HuH-7 (cell line): ENCODE data around the gene IMMP2L.
"Not testable (repeated sequence)": the region's sequence is repeated elsewhere in the genome, so short reads cannot be mapped to it uniquely, and the experiment has no call there.

Source experiments
- DNase-seq: peaks from one replicate; pipeline ENCODE4 v3.0.0; 2011; ENCODE audit warnings: low spot score

Gene IMMP2L

DNA sequence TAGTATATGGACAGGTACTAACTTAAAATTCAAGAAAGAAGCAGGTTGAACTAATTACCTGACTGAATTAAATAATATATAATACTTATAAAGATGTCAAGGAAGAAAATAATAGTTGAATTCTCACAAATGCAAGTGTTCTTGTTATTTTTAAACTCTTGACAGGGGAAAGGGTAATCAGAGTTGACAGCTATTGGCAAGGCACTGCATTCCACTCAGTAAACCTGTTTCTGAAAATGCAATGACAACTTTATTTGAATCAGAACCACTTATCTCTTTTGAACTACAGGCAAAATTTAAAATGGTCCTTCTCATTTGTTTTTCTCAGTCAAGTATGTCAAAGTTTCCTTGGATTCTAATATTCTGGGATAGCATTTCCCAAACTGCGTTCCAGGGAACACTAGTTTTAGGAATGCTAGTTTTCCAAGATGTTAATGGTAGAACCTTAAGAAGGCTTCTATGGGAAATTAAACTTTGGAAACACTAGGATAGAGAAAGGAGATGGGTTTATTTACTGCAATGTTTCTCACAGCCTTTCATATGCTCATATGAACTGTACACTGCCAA is 575.1 kb downstream of the IMMP2L start:
- no peak for DNase-seq

DNA sequence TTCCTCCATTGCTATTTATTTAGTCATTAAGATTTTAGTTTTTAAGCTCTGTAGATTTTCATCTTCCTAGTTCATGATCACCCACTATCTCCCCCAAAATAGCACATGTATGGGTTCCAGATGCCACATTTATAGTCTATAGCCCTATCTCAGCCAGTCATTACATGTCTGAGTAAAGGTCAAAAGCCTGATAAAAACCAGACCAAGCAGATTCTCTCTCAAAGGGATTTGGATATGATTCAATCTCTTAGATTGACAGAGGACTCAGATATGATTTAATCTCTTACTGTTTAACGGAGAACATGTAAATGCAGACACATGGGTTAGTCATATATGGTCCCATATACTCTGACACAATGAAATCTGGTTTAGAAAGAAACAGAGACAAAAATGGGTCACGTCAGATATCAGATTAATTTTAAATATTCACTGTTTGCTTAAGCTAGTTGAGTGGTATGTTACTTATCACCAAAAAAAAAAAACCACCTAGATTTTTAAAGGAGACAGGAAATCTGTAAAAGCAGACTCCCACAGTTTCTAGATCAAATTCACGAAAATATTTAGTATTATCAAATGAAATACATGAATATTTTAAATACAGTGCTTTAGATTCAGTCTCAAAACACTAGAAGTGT is 578.4 kb downstream of the IMMP2L start:
- DNase-seq = no peak

DNA sequence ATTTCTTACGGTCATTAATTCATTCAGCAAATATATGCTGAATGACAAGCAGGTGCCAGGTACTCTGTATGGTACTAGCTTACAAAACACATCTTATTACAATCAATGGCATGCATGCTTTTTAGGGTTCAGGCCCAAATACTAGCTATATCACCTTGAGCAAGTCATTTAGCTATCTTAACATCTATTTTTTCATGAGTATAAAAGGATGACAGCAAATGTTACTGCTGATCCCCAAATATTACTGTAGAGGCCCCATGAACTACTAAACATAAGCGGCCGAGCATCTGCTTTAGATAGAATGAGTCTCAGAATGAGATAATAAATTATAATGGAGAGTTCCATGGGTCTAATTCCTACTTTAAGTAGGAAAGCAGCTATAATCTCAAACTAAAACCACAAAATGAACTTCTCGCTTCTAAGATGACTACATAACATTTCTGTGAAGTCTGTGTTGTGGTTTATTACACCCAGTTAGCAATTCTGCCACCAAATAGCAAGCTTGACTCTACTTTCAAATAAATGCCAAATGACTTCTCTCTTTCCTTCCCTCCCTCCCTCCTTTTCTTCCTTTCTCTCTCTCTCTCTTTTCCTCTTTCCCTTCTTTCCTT is 585.1 kb downstream of the IMMP2L start:
- DNase-seq = no peak

DNA sequence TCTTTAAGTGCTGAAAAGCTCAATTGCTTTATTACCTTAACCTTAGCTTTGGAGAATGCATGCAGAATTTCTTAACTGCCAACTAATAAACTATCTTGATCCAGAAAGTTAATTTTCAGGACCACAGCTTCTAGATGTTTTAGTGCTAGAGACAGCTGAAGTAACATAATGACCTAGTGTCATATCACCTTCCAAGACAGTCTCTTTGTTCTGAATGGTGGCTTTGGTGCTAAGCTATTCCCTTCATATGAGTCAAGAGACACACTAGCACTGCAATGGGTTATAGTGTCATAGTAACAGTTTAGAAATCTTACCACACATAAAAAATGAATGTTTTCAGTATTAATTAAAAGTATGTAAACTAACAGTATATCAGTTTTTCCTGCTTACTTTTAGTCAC is 586.8 kb downstream of the IMMP2L start:
- DNase-seq = no peak

DNA sequence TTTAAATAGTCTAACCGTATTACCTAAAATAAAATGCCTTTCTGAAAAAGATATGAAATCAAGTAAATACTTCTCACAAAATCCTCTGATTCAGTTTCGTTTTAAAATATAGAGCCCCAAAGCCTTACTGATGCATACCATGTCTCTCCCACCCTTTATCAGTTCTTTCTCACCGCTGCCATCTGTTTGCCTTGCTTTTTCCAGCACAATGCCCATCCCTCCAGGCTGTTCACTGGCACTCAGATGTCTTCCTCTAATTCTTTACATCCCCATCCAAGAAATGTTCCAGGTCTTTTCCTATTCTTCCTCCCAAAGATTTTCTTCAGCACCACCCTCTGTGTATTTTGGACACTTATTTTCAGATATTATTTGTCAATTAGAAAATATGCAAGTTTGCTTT is 587.9 kb downstream of the IMMP2L start:
- no peak for DNase-seq

DNA sequence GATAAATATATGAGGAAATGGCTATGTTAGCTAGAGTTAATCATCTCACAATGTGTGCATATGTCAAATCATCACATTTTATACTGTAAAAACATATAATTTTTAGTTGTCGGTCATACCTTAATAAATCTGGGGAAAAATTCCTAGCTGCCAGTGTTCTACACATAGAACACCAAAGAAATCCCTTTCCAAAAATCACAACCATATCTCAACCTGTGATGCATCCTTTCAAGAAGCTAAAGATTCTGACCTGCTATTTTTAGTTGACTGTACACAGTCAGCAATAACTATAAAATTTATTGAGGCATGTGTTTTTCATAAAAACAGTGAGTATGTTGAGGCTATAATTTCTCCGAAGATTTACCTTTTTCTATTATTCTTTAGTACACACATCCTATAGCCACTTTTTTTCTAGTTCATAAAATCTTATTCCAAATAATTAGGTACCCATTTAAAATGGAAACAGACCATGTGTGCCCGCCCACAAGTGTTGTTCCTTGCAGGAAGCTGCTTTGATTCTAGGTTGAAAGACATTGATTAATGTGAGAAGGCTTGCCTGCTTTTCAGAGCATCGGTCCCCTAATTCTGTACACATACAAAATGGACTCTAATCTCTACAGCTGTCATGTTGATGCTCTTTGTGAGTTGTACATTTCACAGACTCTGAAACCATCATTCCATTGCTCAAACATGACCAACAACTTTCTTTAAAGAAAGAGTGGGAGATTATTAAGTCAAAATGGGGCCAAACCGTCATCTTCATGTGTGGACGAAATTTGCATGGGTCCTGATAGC is 588.9 kb downstream of the IMMP2L start:
- no peak for DNase-seq

DNA sequence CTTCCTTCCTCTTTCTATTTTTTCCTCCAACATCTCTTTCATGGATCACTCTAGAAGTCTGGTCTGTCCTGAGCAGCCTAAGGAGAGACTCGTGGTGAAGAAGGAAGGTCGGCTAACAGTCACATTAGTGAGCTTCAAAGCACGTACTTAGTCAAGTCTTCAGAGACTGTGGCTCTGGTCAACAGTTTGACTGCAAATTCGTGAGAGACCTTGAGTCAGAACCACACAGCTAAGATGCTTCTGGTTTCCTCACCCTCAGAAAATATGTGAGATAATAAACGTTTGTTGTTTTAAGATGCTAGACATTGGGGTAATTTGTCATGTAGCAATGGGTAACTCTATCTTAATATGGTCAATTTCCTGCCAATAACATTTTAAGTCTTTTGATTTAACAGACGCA is 597.5 kb downstream of the IMMP2L start:
- DNase-seq = no peak

DNA sequence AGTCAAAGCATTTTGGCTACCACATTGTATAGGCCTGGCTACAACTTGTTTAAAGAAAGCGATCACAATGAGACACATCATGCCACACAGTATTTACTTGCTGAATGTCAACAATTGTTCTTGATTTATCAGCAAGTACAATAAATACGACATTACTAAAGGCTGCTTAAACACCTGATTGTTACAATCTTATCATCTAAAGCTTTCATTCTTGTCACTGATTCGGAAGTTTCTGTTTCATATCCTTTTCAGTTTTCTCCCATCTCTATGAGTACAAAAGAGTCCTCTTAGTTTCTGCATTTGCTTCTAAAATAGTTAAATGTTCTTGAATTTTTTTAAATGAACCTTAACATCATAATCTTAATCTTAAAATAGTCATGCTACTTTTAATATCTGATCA is 599.5 kb downstream of the IMMP2L start:
- DNase-seq = no peak

DNA sequence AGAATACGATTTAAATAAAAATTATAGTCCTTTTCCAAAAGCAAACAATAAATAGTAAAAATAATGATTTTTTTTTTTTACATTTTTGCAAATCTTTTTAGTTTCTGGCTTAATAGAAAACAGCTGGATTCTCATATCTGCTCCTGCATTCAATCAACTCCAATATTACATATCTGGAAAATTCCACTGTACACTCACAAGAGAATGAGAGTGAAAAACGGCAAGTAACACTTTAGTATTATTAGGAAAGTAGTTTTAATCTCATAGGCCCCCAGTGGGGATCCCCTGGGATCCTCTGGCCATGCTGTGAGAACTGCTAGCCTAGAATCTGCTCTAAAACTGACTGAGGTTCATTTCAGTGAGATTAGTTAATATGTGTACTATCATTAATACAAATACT is 599.9 kb downstream of the IMMP2L start:
- no peak for DNase-seq

DNA sequence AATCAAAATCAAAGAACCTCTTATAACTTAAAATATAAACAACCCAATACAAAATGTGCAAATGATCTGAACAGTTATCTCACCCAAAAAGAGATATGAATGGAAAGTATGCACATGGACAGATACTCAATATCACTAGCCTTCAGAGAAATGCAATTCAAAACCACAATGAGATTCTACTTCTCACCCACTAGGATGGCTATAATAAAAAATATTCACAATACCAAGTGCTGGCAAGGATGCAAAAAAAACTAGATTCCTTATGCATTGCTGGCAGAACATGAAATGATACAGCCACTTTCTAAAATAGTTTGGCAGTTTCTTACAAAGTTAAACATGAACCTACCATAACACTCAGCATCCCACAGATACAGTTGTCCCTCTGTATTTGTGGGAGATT is 601.5 kb downstream of the IMMP2L start:
- no peak for DNase-seq

DNA sequence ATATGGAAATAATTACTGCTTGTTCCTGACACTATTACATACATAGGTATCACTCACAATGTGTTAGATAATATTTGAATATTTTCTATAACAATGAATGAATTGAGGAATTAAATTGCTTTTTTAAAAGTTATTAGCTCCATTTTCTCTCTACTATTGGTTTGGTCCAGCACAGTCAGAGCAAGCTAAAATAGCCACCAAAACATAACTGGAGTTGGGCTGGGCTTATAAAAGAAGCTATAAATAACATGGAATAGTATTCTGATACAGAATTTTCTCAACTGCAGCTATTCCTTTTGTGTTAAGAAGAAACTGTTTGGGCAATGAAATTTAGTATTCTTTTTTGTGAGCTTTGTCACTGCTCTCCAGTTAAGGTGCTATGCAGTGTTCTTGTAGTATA is 614.0 kb downstream of the IMMP2L start:
- DNase-seq = no peak

DNA sequence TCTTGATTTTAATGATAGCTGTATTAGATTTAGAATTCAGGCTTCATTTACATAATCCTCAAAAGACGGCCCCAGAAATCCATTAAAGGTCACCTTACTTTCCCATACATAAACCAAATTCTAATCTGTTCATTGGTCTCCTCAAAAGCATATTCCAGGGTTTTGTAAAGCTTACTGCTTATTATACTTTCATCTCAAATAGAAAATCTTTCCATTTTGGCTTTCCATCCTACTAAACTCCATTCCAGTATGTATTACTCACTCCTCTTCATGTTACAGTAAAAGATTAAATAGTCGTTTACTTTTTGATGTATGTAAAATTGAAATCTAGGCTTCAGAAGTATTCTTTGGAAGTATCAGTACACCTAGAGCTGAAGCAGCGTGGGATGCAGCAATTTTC is 614.9 kb downstream of the IMMP2L start:
- no peak for DNase-seq

DNA sequence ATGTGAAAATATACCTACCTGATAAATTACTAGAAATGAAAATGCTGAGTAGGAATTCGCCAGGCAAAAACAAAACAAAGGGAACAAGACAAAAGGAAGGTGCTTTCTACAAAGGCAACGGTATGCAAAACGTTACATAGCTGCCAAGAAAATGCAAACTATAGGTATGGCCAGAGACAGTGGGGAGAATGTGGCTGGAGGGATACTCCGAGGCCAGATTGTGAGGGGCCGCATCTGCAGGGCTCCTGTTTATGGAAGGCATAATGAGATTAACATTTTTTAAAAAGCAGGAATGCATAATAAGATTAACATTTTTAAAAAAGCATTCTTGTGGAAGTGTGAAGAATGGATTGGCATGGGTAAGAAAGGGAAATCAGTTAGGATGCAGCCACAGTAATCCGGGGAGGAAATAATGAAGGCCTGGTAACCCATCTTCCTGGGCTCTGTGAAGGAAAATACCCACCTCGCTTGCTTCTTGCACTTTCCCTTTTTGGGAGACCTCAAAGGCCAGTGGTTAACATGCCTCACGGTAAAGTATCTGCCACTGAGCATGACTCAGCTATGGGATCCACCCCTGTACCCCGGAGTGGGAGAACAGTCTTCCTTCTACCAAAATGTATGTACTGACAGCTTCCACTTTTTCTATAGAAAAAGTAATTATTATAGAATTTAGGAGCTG is 617.2 kb downstream of the IMMP2L start:
- no peak for DNase-seq

DNA sequence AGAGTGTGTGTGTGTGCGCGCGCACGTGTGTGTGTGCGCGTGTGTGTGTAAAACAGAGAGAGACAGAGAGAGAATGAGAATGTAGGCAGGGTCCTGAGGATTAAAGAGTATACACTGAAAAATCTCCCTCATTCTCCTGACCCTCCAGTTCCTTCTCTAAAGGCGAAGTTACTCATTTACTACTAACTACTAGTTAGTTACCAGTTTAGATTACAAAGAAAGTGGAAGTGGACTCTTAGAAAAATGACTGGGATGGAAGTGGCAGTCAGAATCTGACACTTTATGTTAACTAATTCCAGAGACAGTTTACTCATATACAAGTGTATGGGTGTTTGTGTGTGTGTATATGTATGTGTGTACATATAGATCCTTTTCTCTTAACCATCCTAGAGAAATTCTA is 617.8 kb downstream of the IMMP2L start:
- no peak for DNase-seq

DNA sequence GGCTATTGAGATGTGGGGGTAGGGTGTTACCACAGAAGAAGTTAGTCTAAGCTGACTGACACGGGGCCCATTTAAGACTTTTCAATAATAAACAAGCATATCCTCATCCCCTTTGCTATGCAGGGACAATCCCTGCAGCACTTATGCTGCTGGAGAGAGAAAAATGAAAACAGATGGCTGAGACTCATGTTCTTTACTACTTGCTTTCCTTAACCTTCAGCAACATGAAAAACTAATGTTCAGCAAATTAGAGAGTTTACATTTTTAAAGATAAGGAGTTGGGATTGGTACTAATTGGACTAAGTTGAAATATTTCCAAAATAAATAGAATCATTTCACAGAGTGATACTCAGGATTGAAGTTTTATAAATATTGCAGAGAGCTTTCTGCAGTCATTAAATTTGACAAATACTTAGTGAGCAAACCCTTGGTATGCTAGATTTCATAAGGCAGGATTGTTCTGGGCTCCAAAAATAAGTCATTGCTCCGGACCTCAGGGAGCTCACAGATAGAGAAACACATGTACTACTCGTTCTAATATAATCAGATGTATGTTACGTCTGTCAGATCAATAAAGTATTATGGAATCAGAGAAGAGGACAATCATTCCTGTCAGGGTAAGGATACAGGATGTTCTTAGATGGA is 618.5 kb downstream of the IMMP2L start:
- no peak for DNase-seq

DNA sequence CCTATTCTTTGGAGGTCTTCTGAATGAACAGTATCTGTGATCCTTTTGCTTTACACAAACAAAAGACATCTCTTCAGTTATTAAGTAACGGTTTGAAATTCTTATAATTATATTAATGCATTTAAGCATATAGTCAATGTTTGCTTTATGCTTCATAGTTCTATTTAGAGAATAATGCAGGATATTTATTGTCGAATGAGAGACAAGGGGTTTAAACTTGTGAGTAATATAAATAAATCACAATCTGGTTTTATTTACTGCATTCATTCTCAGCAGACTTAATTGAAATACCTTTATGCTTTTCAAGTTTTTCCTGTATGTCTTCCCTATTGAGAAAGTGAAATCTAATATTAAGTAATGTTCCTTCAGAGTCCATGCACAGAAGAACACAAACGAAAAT is 620.9 kb downstream of the IMMP2L start:
- DNase-seq = no peak

DNA sequence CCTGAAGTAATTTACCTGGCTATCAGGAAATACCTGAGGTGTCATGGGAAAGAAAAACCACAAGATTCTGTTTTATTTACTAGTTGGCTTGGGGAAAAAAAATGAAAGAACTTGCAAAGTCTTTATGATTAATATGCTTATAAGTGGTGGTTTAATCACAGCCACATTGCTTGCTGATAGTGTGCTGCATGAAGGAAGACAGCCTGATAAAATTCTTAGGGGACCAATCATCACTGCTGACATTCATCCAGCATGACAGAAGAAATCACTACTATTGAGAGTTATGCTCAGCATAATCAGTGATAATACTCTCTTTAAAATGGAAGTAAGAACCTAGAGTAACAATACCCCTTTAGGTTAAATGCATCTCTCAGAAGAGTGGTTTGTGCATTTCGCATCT is 621.5 kb downstream of the IMMP2L start:
- no peak for DNase-seq

DNA sequence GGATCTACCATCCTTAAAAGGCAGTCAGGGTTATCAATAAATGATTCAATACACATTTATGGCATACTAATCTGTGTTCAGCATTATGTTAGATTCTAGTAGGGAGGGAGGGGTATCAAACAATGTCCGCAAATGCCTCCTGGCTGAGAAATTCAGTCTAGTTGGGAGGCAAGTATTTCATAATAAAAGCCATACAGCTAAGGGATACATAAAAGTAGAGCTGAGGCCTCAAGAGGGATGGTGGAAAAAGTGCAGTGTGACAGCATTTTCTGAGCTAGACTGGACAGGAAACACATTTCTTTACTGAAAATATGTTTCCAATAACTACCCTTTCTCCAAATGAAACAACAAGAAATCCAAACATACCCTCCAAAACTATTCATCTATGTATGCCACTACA is 624.1 kb downstream of the IMMP2L start:
- DNase-seq = no peak

DNA sequence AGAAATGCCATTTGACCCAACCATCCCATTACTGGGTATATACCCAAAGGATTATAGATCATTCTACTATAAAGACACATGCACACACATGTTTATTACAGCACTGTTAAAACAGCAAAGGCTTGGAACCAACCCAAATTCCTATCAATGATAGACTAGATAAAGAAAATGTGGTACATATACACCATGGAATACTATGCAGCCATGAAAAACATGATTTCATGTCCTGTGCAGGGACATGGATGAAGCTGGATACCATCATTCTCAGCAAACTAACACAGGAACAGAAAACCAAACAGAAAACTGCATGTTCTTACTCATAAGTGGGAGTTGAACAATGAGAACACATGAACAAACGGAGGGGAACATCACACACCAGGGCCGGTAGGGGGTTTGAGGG is 625.6 kb downstream of the IMMP2L start:
- not testable (repeated sequence) for DNase-seq

DNA sequence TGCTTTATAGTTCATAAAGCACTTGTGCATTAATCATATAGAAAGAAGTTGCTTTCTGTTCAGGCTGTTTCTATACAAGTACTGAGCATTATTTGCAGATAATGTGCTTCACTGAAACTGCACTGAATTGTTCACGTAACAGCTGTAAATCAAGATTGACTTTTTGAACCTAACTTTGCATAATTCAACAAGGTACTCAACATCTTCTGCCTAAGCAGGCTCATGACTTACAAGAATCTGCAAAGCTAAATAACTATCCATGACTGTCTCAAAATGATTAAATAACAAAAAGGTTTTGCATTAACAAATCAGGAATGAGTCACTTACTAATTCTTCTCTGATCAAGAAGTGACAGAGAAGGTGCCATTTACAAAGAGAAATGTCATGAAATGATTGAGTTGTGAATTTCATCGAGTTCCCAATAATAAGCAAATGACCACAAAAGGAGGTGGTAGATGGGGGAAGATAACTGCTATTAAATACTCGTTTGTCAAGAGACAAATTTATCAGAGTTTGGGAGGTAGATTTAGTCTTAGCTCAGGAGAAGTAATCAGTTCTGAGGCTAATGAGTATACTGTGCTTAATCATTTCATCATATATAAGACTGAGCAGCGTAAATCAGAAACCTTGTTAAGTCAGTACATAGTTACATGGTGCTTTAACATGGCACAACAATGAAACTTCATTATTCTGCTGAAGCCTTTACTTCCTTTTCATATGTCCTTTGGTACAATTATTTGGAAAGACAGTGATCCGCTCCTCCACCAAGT is 632.6 kb downstream of the IMMP2L start:
- no peak for DNase-seq

DNA sequence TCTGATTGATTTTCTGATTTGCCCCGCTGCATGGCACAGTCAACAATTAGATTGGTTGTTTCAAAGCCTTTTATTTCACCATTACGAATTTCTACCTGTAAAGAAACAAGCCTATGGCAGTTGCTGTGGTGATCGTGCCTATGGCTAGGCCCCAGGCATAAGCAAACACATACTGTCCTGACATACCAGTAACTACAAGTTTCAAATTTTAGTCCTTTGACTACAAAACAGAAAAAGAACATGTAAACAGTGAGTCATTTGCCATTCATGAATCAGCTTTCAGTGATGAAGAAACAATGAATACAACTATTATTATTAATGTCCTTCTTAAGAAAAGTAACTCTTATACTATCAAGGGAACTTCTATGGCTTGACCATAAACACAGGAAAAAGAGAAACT is 639.4 kb downstream of the IMMP2L start:
- DNase-seq = no peak
